OCI-LY7 (cell line): ENCODE measurements around the gene GPSM3. TPM values are rescaled to one million over a fixed set of nuclear protein-coding genes. Genes with fewer than 3 reads are reported as not detected.

ENCODE experiments used
- BruUV-seq: library from RNA; stranded (reverse); fragments of 400-500 nt; replicated peaks from 2 replicates; lab custom pipeline; 2021; lab: Mats Ljungman, UMichigan
- CTCF ChIA-PET: fragments of 300-600 bp; sonication (Branson Sonifier 250); formaldehyde crosslinking; loops from one replicate; lab custom pipeline; 2022; ENCODE audit warnings: antibody characterized with exemption; ENCODE audit not compliant: unreplicated experiment; lab: Charles Lee
- POLR2A ChIA-PET: fragments of 300-600 bp; sonication (Branson Sonifier 250); formaldehyde crosslinking; loops from one replicate; lab custom pipeline; 2022; ENCODE audit warnings: antibody characterized with exemption; lab: Charles Lee
- DNase-seq: peaks from one replicate; pipeline ENCODE4 v3.0.0-alpha.2; 2015; ENCODE audit warnings: low spot score
- H2AFZ ChIP-seq: fragments of 200-600 bp; sonication (generic), shearing (Covaris generic); 2 replicates; pipeline ENCODE4 v1.6.1; 2014; ENCODE audit warnings: mild to moderate bottlenecking, antibody characterized with exemption, low read length, moderate library complexity
- H3K27ac ChIP-seq: fragments of 200-600 bp; sonication (generic); 2 replicates; pipeline ENCODE4 v1.5.1; 2014; ENCODE audit warnings: mixed run types, low read depth, mild to moderate bottlenecking, moderate library complexity, low read length, inconsistent platforms; ENCODE audit not compliant: poor library complexity, severe bottlenecking
- H3K36me3 ChIP-seq: fragments of 200-600 bp; sonication (generic); 2 replicates; pipeline ENCODE4 v1.6.1; 2014; ENCODE audit warnings: mild to moderate bottlenecking, antibody characterized with exemption, low read length, moderate library complexity, mixed read lengths; ENCODE audit not compliant: insufficient read depth
- H3K4me1 ChIP-seq: fragments of 200-600 bp; sonication (generic); 2 replicates; pipeline ENCODE4 v1.5.1; 2014; ENCODE audit warnings: mild to moderate bottlenecking, low read length; ENCODE audit not compliant: insufficient read depth, poor library complexity, severe bottlenecking
- H3K4me2 ChIP-seq: fragments of 200-600 bp; sonication (generic); 2 replicates; pipeline ENCODE4 v1.6.1; 2014; ENCODE audit warnings: mild to moderate bottlenecking, low read length
- H3K4me3 ChIP-seq: fragments of 200-600 bp; sonication (generic); 2 replicates; pipeline ENCODE4 v1.5.1; 2014; ENCODE audit warnings: mild to moderate bottlenecking, low read depth, low read length; ENCODE audit not compliant: poor library complexity, severe bottlenecking
- H3K79me2 ChIP-seq: fragments of 200-600 bp; sonication (generic); 2 replicates; pipeline ENCODE4 v1.6.1; 2016; ENCODE audit warnings: low read depth, mild to moderate bottlenecking, low read length, moderate library complexity, mixed read lengths; ENCODE audit not compliant: insufficient read depth
- H3K9me2 ChIP-seq: fragments of 200-600 bp; sonication (generic); 2 replicates; pipeline ENCODE4 v1.6.1; 2016; ENCODE audit warnings: mild to moderate bottlenecking, low read length, mixed read lengths; ENCODE audit not compliant: insufficient read depth
- H3K9me3 ChIP-seq: fragments of 200-600 bp; sonication (generic); 2 replicates; pipeline ENCODE4 v1.6.1; 2014; ENCODE audit warnings: mild to moderate bottlenecking, mixed run types, low read length, mixed read lengths
- H4K20me1 ChIP-seq: fragments of 200-600 bp; sonication (generic); 2 replicates; pipeline ENCODE4 v1.6.1; 2014; ENCODE audit warnings: mild to moderate bottlenecking, antibody characterized with exemption, low read length, moderate library complexity, mixed read lengths; ENCODE audit not compliant: insufficient read depth
- EZH2phosphoT487 ChIP-seq: fragments of 200-600 bp; sonication (generic); IDR thresholded peaks from 2 replicates; pipeline ENCODE4 v1.6.1; 2018; ENCODE audit warnings: low read depth, borderline replicate concordance, mild to moderate bottlenecking, mixed run types, antibody characterized with exemption, low read length, moderate library complexity, mixed read lengths
- intact Hi-C: fragments of 100-400 bp; cut with micrococcal nuclease; formaldehyde crosslinking; loops from one replicate; pipeline ENCODE4 v1.10.0; 2022; ENCODE audit not compliant: unreplicated experiment
- total RNA-seq, 2 experiments: library from RNA; depleted of rRNA in 1 of 2; stranded (reverse); fragments of >200 nt in 1 of 2; shearing (Covaris generic) in 1 of 2; gene quantifications; 2 replicates each; pipeline ENCODE4 v1.2.3, GENCODE V29; 2014 to 2022
- TF ChIP-seq, protein P1 (sequence below): fragments of 200-600 bp; sonication (generic); conservative IDR thresholded peaks from 2 replicates; pipeline ENCODE4 v1.5.1; 2014; ENCODE audit warnings: mild to moderate bottlenecking, antibody characterized with exemption, low read length, moderate library complexity, mixed read lengths

Gene GPSM3
- total RNA-seq, 2 experiments from 2014 or later = 94.4 to 100 TPM

- Histone ChIP-seq H3K36me3 (no peaks in the 10 kb centered on the region), H3K4me2 (no peak overlapping the region), H2AFZ (no peak overlapping the region), H3K79me2 (no peaks in the 10 kb centered on the region), H3K4me1 (peaks cover 18% of the 10 kb centered on the region), H3K9me3 (no peaks in the 10 kb centered on the region), H3K9me2 (no peaks in the 10 kb centered on the region), H3K27ac (no peak overlapping the region), H3K4me3 (no peak overlapping the region), H4K20me1 (no peaks in the 10 kb centered on the region)
- no peak for TF ChIP-seq EZH2phosphoT487
- TF ChIP-seq, protein P1, sequence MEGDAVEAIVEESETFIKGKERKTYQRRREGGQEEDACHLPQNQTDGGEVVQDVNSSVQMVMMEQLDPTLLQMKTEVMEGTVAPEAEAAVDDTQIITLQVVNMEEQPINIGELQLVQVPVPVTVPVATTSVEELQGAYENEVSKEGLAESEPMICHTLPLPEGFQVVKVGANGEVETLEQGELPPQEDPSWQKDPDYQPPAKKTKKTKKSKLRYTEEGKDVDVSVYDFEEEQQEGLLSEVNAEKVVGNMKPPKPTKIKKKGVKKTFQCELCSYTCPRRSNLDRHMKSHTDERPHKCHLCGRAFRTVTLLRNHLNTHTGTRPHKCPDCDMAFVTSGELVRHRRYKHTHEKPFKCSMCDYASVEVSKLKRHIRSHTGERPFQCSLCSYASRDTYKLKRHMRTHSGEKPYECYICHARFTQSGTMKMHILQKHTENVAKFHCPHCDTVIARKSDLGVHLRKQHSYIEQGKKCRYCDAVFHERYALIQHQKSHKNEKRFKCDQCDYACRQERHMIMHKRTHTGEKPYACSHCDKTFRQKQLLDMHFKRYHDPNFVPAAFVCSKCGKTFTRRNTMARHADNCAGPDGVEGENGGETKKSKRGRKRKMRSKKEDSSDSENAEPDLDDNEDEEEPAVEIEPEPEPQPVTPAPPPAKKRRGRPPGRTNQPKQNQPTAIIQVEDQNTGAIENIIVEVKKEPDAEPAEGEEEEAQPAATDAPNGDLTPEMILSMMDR = no peak
- BruUV-seq = no TSS peak
- DNase-seq = no peak
- POLR2A ChIA-PET = no interaction called here
- CTCF ChIA-PET = interaction anchor here (0.6 kb wide), 1 partner anchor 638 kb away, joined by 3 read pairs; no protein-coding TSS in a partner anchor
- intact Hi-C loops = no loop called here
Observed at GRCh38 chr6:32216998-32217397, 24.6 kb upstream of the GPSM3 start.

GRCh38 chr6:32216285-32216684, 23.8 kb upstream of the GPSM3 start:
- intact Hi-C loops = no loop called here
- H3K4me1 ChIP-seq = peaks cover 11% of the 10 kb centered on the region
- H3K36me3 ChIP-seq = no peaks in the 10 kb centered on the region
- no peak overlapping the region for H2AFZ ChIP-seq
- no peak overlapping the region for H3K4me2 ChIP-seq
- H3K9me3 ChIP-seq = no peaks in the 10 kb centered on the region
- H3K79me2 ChIP-seq = no peaks in the 10 kb centered on the region
- no peak for DNase-seq
- ChIA-PET POLR2A (no interaction called here), CTCF (no interaction called here)
- H3K27ac ChIP-seq = no peak overlapping the region
- no peaks in the 10 kb centered on the region for H3K9me2 ChIP-seq
- no TSS peak for BruUV-seq
- no peak overlapping the region for H3K4me3 ChIP-seq
- H4K20me1 ChIP-seq = no peaks in the 10 kb centered on the region
- no peak for TF ChIP-seq EZH2phosphoT487
- TF ChIP-seq, protein P1 = no peak

- POLR2A ChIA-PET = no interaction called here
- no peak overlapping the region for H3K27ac ChIP-seq
- no peaks in the 10 kb centered on the region for H3K9me2 ChIP-seq
- H3K9me3 ChIP-seq = no peaks in the 10 kb centered on the region
- DNase-seq = no peak
- no peak overlapping the region for H3K4me3 ChIP-seq
- no peak overlapping the region for H3K4me2 ChIP-seq
- H2AFZ ChIP-seq = no peak overlapping the region
- BruUV-seq = no TSS peak
- no peaks in the 10 kb centered on the region for H3K36me3 ChIP-seq
- TF ChIP-seq, protein P1 = no peak
- TF ChIP-seq EZH2phosphoT487 = no peak
- H4K20me1 ChIP-seq = no peaks in the 10 kb centered on the region
- intact Hi-C loops = no loop called here
- peaks cover 8% of the 10 kb centered on the region for H3K4me1 ChIP-seq
- CTCF ChIA-PET = no interaction called here
- no peaks in the 10 kb centered on the region for H3K79me2 ChIP-seq
Observed at GRCh38 chr6:32215617-32216016, 23.2 kb upstream of the GPSM3 start.
